Upper lobe of left lung (tissue), 6 donors: Measurements from ENCODE around the gene ARID3A. TPM values are rescaled to one million over a fixed set of nuclear protein-coding genes. Genes with fewer than 3 reads are reported as not detected.

Source experiments
- ATAC-seq, 2 donors: fragments of 200-7000 bp; cut with Tn5 transposase; one replicate each; pipeline ENCODE4 v1.9.1; 2022; ENCODE audit warnings: mild to moderate bottlenecking in 2 of 2, moderate library complexity in 2 of 2; ENCODE audit not compliant: low FRiP score in 2 of 2
- DNase-seq, 2 donors: peaks; one replicate each; pipeline ENCODE4 v3.0.0-alpha.2; 2019 to 2020
- H3K27ac ChIP-seq, 4 donors: fragments of 200-600 bp; sonication (generic); one replicate each; pipeline ENCODE4 v1.5.1; 2016 to 2019
- H3K27me3 ChIP-seq, 4 donors: fragments of 200-600 bp; sonication (generic); one replicate each; pipeline ENCODE4 v1.5.1; 2017 to 2019
- H3K36me3 ChIP-seq, 4 donors: fragments of 200-600 bp; sonication (generic); one replicate each; pipeline ENCODE4 v1.5.1; 2016 to 2019
- H3K4me1 ChIP-seq, 4 donors: fragments of 200-600 bp; sonication (generic); one replicate each; pipeline ENCODE4 v1.5.1; 2018 to 2019
- H3K4me3 ChIP-seq, 4 donors: fragments of 200-600 bp; sonication (generic); one replicate each; pipeline ENCODE4 v1.5.1; 2017 to 2019; ENCODE audit warnings: mild to moderate bottlenecking in 2 of 4, moderate library complexity in 1 of 4
- H3K9me3 ChIP-seq, 4 donors: fragments of 200-600 bp; sonication (generic); one replicate each; pipeline ENCODE4 v1.5.1; 2018 to 2019
- CTCF ChIP-seq, 6 experiments: fragments of 450-650 bp in 4 of 6; fragments of 200-600 bp in 2 of 6; sonication (generic) in 2 of 6; IDR thresholded peaks; one replicate each; pipeline ENCODE4 v1.5.1; 2016 to 2019; ENCODE audit warnings: antibody characterized with exemption in 6 of 6
- EP300 ChIP-seq, 4 donors: sonication (generic); formaldehyde crosslinking; IDR thresholded peaks; one replicate each; pipeline ENCODE4 v1.5.1; 2017; ENCODE audit warnings: antibody characterized with exemption in 4 of 4, control low read depth in 2 of 4
- POLR2A ChIP-seq, 4 donors: fragments of 450-650 bp; IDR thresholded peaks; one replicate each; pipeline ENCODE4 v1.5.1; 2016 to 2017; ENCODE audit warnings: antibody characterized with exemption in 4 of 4, mild to moderate bottlenecking in 2 of 4
- POLR2AphosphoS5 ChIP-seq, 2 donors: sonication (generic); formaldehyde crosslinking; IDR thresholded peaks; one replicate each; pipeline ENCODE4 v1.5.1; 2017; ENCODE audit warnings: antibody characterized with exemption in 2 of 2
- WGBS, 2 donors: methylation state at CpG; one replicate each; pipeline ENCODE4 v1.1.5; 2017 to 2018; 5-methylcytosine and 5-hydroxymethylcytosine counted together
- total RNA-seq, 6 donors: library from RNA; depleted of rRNA in 4 of 6; stranded (reverse); fragments of >200 nt in 4 of 6; gene quantifications; one replicate each; pipeline versions ENCODE4 v1.1.0 to v1.2.1, GENCODE V29; 2016 to 2021
- donor health status: DM: no; HTN: no; CAD: no; lungs with moderate emphysema.
- donor health status: DM: no; HTN: yes; CAD: no; lungs with severe emphysema.

ARID3A gene
- total RNA-seq, 6 donors from 2014 or later: 7.1 to 54.5 (median 19.2) TPM

- Histone ChIP-seq H3K4me1 (peaks cover 4 to 18% (median 11%) of the 10 kb centered on the region in 4 donors), H3K27ac (no peak overlapping the region), H3K4me3 (no peak overlapping the region), H3K27me3 (no peaks in the 10 kb centered on the region), H3K36me3 (peaks cover 9 to 51% (median 28%) of the 10 kb centered on the region in 4 donors), H3K9me3 (no peaks in the 10 kb centered on the region)
- WGBS, 2 donors: 81 to 86% methylated on average over 10 to 11 of the region's 11 CpGs
- TF ChIP-seq CTCF (IDR thresholded peaks at IDR 0.05): no peak
- TF ChIP-seq POLR2A (IDR thresholded peaks at IDR 0.05): no peak
- TF ChIP-seq EP300 (IDR thresholded peaks at IDR 0.05): no peak
- no peak for TF ChIP-seq POLR2AphosphoS5 (IDR thresholded peaks at IDR 0.05)
- ATAC-seq (no peak), DNase-seq (no peak)
Observed at GRCh38 chr19:963486-963951, 37.7 kb downstream of the ARID3A start.

- Histone ChIP-seq H3K27ac (no peak overlapping the region), H3K36me3 (peaks cover 15 to 57% (median 34%) of the 10 kb centered on the region in 4 donors), H3K4me1 (peaks cover 4 to 18% (median 11%) of the 10 kb centered on the region in 4 donors), H3K4me3 (no peak overlapping the region), H3K9me3 (no peaks in the 10 kb centered on the region), H3K27me3 (no peaks in the 10 kb centered on the region)
- TF ChIP-seq EP300 (IDR thresholded peaks at IDR 0.05) (no peak), CTCF (IDR thresholded peaks at IDR 0.05) (no peak), POLR2A (IDR thresholded peaks at IDR 0.05) (no peak), POLR2AphosphoS5 (IDR thresholded peaks at IDR 0.05) (no peak)
- DNase-seq (no peak), ATAC-seq (no peak)
- WGBS, 2 donors: 95 to 96% methylated on average over 12 to 16 of the region's 16 CpGs
Observed at GRCh38 chr19:964116-964520, 38.3 kb downstream of the ARID3A start.

DNA sequence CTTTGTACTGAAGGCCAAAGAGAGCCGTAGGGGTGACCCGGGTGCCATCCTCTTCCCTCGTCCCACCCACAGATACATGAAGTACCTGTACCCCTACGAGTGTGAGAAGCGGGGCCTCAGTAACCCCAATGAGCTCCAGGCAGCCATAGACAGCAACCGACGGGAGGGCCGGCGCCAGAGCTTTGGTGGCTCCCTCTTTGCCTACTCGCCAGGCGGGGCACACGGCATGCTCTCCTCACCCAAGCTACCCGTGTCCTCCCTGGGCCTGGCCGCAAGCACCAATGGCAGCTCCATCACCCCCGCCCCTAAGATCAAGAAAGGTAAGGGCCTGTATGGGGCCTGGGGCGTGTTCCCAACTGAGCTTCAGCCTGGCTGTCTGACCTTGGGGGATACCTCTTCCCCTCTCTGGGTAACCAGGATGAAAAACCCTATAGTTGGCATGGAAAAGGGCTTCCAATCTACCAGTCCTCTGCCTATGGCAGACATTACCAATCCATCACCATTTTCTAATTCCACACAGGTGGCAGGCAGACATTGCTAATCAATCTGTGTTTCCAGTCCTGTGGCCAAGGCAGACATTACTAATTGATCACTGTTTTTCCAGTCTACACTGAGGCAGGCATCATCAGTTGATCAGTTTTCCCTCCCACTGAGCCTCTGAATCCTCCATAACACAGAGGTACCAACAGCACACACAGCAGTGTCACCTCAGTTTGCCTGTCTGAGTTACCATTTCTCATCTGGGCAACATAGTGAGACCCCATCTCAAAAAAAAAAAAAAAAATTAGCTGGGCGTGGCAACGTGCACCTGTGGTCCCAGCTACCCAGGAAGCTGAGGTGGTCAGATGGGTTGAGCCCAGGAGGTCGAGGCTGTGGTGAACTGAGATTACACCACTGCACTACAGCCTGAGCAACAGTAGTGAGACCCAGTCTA, 39.2 kb downstream of the ARID3A start:
- 95 to 99% methylated on average over 19 of the region's 19 CpGs for WGBS, 2 donors
- H3K36me3 ChIP-seq: peaks cover 17 to 61% (median 41%) of the 10 kb centered on the region in 4 donors
- H3K9me3 ChIP-seq: no peaks in the 10 kb centered on the region
- TF ChIP-seq CTCF (IDR thresholded peaks at IDR 0.05): no peak
- TF ChIP-seq POLR2AphosphoS5 (IDR thresholded peaks at IDR 0.05): no peak
- H3K4me1 ChIP-seq: peaks cover 4 to 18% (median 11%) of the 10 kb centered on the region in 4 donors
- DNase-seq (peak in 1 of 2 donors; percentile 71), ATAC-seq (no peak)
- no peaks in the 10 kb centered on the region for H3K27me3 ChIP-seq
- no peak overlapping the region for H3K4me3 ChIP-seq
- no peak overlapping the region for H3K27ac ChIP-seq

DNA sequence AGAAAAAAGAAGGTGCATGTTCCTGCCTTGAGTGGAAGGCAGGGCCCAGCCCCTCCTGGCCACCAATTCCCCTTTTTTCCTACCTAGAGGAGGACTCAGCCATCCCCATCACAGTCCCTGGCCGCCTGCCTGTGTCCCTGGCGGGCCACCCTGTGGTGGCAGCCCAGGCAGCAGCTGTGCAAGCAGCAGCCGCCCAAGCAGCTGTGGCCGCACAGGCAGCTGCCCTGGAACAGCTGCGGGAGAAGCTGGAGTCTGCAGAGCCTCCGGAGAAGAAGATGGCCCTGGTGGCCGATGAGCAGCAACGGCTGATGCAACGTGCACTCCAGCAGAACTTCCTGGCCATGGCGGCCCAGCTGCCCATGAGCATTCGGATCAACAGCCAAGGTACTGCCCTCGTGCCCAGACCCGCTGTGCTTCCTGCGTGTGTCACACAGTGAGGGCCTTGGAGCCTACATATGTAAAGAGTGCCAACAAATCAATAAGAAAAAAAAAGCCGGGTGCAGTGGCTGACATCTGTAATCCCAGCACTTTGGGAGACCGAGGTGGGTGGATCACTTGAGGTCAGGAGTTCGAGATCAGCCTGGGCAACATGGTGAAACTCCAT, 40.8 kb downstream of the ARID3A start:
- no peak for ATAC-seq

More for the DNA sequence above, 40.8 kb downstream of the ARID3A start:
- no peak overlapping the region for H3K4me3 ChIP-seq
- no peaks in the 10 kb centered on the region for H3K27me3 ChIP-seq
- 91 to 92% methylated on average over 11 to 17 of the region's 17 CpGs for WGBS, 2 donors
- H3K4me1 ChIP-seq: peaks cover 0 to 11% (median 3%) of the 10 kb centered on the region in 4 donors
- H3K36me3 ChIP-seq: peaks cover 25 to 66% (median 54%) of the 10 kb centered on the region in 4 donors
- peaks cover 4 to 8% (median 6%) of the 10 kb centered on the region in 4 donors for H3K9me3 ChIP-seq
- no peak for DNase-seq
- H3K27ac ChIP-seq: no peak overlapping the region
- TF ChIP-seq CTCF (IDR thresholded peaks at IDR 0.05): no peak
